K562 (cell line): ENCODE results near the gene ATP6V0E1. TPM values are rescaled to one million over a fixed set of nuclear protein-coding genes. Genes with fewer than 3 reads are reported as not detected.
A peak's percentile ranks its signal among the peaks of the same experiment; 100 is the strongest.

ENCODE experiments used
- CTBP1 ChIP-seq: fragments of 450-650 bp; IDR thresholded peaks from 2 replicates; pipeline ENCODE4 v1.6.1; 2016; ENCODE audit warnings: borderline replicate concordance
- FOXP1 ChIP-seq: sonication (generic); formaldehyde crosslinking; IDR thresholded peaks from 2 replicates; pipeline ENCODE4 v1.8.0; 2022; ENCODE audit warnings: mild to moderate bottlenecking, missing genetic modification reagents
- GTF3C2 ChIP-seq: IDR thresholded peaks from 3 replicates; pipeline ENCODE4 v1.6.1; 2011; ENCODE audit warnings: borderline replicate concordance, mild to moderate bottlenecking, moderate library complexity; ENCODE audit not compliant: insufficient read length; ENCODE audit errors: extremely low read depth
- HLTF ChIP-seq: fragments of 450-650 bp; IDR thresholded peaks from 2 replicates; pipeline ENCODE4 v1.6.1; 2016
- JUN ChIP-seq, 2 experiments: sonication (generic) in 1 of 2; formaldehyde crosslinking in 1 of 2; IDR thresholded peaks; 2 replicates each; pipeline versions ENCODE4 v1.6.1 to v1.8.0; 2012 to 2022; ENCODE audit warnings: borderline replicate concordance in 2 of 2, mild to moderate bottlenecking in 2 of 2, improper control_type of control experiment in 1 of 2, low read depth in 1 of 2, low read length in 1 of 2, missing genetic modification reagents in 1 of 2
- MAFG ChIP-seq: fragments of 450-650 bp; conservative IDR thresholded peaks from 2 replicates; pipeline ENCODE4 v1.6.1; 2016; ENCODE audit warnings: missing genetic modification characterization, missing compliant biosample characterization
- MED1 ChIP-seq: sonication (generic); formaldehyde crosslinking; IDR thresholded peaks from 2 replicates; pipeline ENCODE4 v1.8.1; 2023; ENCODE audit warnings: missing genetic modification reagents, borderline replicate concordance
- PCBP1 ChIP-seq: fragments of 200-400 bp; formaldehyde crosslinking; IDR thresholded peaks from 2 replicates; pipeline ENCODE4 v1.6.1; 2018; ENCODE audit warnings: mild to moderate bottlenecking, low read depth, low read length; ENCODE audit not compliant: poor library complexity, severe bottlenecking
- PML ChIP-seq: IDR thresholded peaks from 2 replicates; pipeline ENCODE4 v1.6.1; 2012; ENCODE audit warnings: low read length, inconsistent platforms
- SMARCC2 ChIP-seq: fragments of 450-650 bp; IDR thresholded peaks from 2 replicates; pipeline ENCODE4 v1.6.1; 2017; ENCODE audit warnings: antibody characterized with exemption, moderate library complexity, mild to moderate bottlenecking, low read depth
- ZNF24 ChIP-seq: fragments of 450-650 bp; IDR thresholded peaks from 2 replicates; pipeline ENCODE4 v1.6.1; 2016
- ZNF518B ChIP-seq: fragments of 250-450 bp; sonication (Bioruptor Pico); IDR thresholded peaks from 2 replicates; pipeline ENCODE4 v1.5.0; 2021; ENCODE audit warnings: mild to moderate bottlenecking, moderate library complexity
- ZNF57 ChIP-seq: fragments of 450-650 bp; formaldehyde crosslinking; IDR thresholded peaks from 2 replicates; pipeline ENCODE4 v1.4.0; 2020; ENCODE audit warnings: mild to moderate bottlenecking, moderate library complexity
- polyA plus RNA-seq, 8 experiments: library from polyadenylated mRNA; depleted of rRNA in 4 of 8; stranded (reverse) in 5 of 8; unstranded in 3 of 8; fragments of >200 nt; fragmentation: Nextera tagmentation in 2 of 8; fragmentation: Illumina TruSeq in 1 of 8; extraction: Ambion mirVana in 2 of 8; extraction: Trizol in 1 of 8; gene quantifications; 2 replicates each; pipeline versions ENCODE4 v1.2.1 to v1.2.3, GENCODE V29; 2011 to 2014; ENCODE audit warnings: inconsistent platforms in 1 of 8, missing spikeins in 1 of 8
- total RNA-seq, 7 experiments: library from RNA; depleted of rRNA in 6 of 7; stranded (reverse); fragments of >200 nt in 6 of 7; fragmentation: Illumina TruSeq in 2 of 7; extraction: Trizol in 2 of 7; gene quantifications; 2 replicates each; pipeline versions ENCODE4 v1.2.1 to v1.2.3, GENCODE V29; 2011 to 2021; ENCODE audit warnings: low replicate concordance in 1 of 7

Gene ATP6V0E1
- total and polyA plus RNA-seq, 9 of the 15 experiments (the other 6 are each of a cell fraction or from before 2014, with no cell fraction given): 63.8 to 395 (median 112) TPM

- no peak for TF ChIP-seq ZNF518B
- peak; percentile 41; the same call in 1 of the 2 replicates for TF ChIP-seq PML
- no peak for TF ChIP-seq MAFG (tag)
- no peak for TF ChIP-seq HLTF
- TF ChIP-seq JUN (IDR thresholded peaks at IDR 0.05; ENCODE audit: borderline replicate concordance, low read depth, low read length): peak; percentile 67; the same call in 1 of the 2 replicates
- no peak for TF ChIP-seq JUN (CRISPR knock-in tag; IDR thresholded peaks at IDR 0.05; ENCODE audit: borderline replicate concordance)
- TF ChIP-seq MED1 (CRISPR knock-in tag): no peak
- TF ChIP-seq ZNF24: no peak
- TF ChIP-seq SMARCC2: no peak
- no peak for TF ChIP-seq ZNF57
- TF ChIP-seq GTF3C2: no peak
- peak; percentile 48; the same call in 1 of the 2 replicates for TF ChIP-seq CTBP1
- TF ChIP-seq FOXP1 (CRISPR knock-in tag): no peak
- no peak for TF ChIP-seq PCBP1
Observed at GRCh38 chr5:172983542-172984243, at the start of gene ATP6V0E1 (continued).
